Esophagus muscularis mucosa (tissue), 4 donors: Measurements from ENCODE around the gene CNNM4. TPM values are rescaled to one million over a fixed set of nuclear protein-coding genes. Genes with fewer than 3 reads are reported as not detected.

Experiments
- DNase-seq: peaks from one replicate; pipeline ENCODE4 v3.0.0-alpha.2; 2017; ENCODE audit errors: extremely low spot score
- H3K27ac ChIP-seq, 4 donors: fragments of 200-600 bp; sonication (generic); replicated peaks in 1 of 4; 1 replicate in 3 of 4; 2 replicates in 1 of 4; pipeline ENCODE4 v1.5.1; 2016 to 2019; ENCODE audit warnings: mild to moderate bottlenecking in 1 of 4
- H3K27me3 ChIP-seq, 4 donors: fragments of 200-600 bp; sonication (generic); one replicate each; pipeline versions ENCODE4 v1.5.1 to v1.6.0; 2016 to 2019
- H3K36me3 ChIP-seq, 4 donors: fragments of 200-600 bp; sonication (generic); one replicate each; pipeline ENCODE4 v1.5.1; 2016 to 2019
- H3K4me1 ChIP-seq, 4 donors: fragments of 200-600 bp; sonication (generic); one replicate each; pipeline ENCODE4 v1.5.1; 2016 to 2019
- H3K4me3 ChIP-seq, 4 donors: fragments of 200-600 bp; sonication (generic); 1 replicate in 2 of 4; 2 replicates in 2 of 4; pipeline ENCODE4 v1.5.1; 2016 to 2019; ENCODE audit warnings: mild to moderate bottlenecking in 4 of 4, moderate library complexity in 1 of 4
- H3K9me3 ChIP-seq, 4 donors: fragments of 200-600 bp; sonication (generic); 1 replicate in 3 of 4; 2 replicates in 1 of 4; pipeline ENCODE4 v1.5.1; 2016 to 2019
- CTCF ChIP-seq, 3 experiments: fragments of 200-600 bp in 2 of 3; fragments of 450-650 bp in 1 of 3; sonication (generic) in 2 of 3; IDR thresholded peaks; one replicate each; pipeline ENCODE4 v1.5.1; 2017 to 2019; ENCODE audit warnings: antibody characterized with exemption in 3 of 3, mild to moderate bottlenecking in 2 of 3, moderate library complexity in 1 of 3
- EP300 ChIP-seq: sonication (generic); formaldehyde crosslinking; IDR thresholded peaks from one replicate; pipeline ENCODE4 v1.6.1; 2017; ENCODE audit warnings: antibody characterized with exemption
- POLR2A ChIP-seq: fragments of 450-650 bp; IDR thresholded peaks from one replicate; pipeline ENCODE4 v1.6.1; 2017; ENCODE audit warnings: antibody characterized with exemption, moderate library complexity, mild to moderate bottlenecking, low read depth
- POLR2AphosphoS5 ChIP-seq, 2 donors: sonication (generic); formaldehyde crosslinking; IDR thresholded peaks; one replicate each; pipeline ENCODE4 v1.6.1; 2017; ENCODE audit warnings: antibody characterized with exemption in 2 of 2
- WGBS: methylation state at CpG from one replicate; pipeline ENCODE4 v1.1.5; 2018; 5-methylcytosine and 5-hydroxymethylcytosine counted together
- intact Hi-C: fragments of 100-400 bp; cut with DNase I; formaldehyde crosslinking; loops from one replicate; pipeline ENCODE4 v1.15.1; 2023
- total RNA-seq, 4 donors: library from RNA; depleted of rRNA; stranded (reverse); fragments of >200 nt; gene quantifications; one replicate each; pipeline versions ENCODE4 v1.1.0 to v1.2.1, GENCODE V29; 2016

The CNNM4 gene
- total RNA-seq, 4 donors from 2014 or later = 3.3 to 7.5 (median 5.3) TPM

- H3K9me3 ChIP-seq = no peaks in the 10 kb centered on the region
- no peaks in the 10 kb centered on the region for H3K36me3 ChIP-seq
- no peaks in the 10 kb centered on the region for H3K27me3 ChIP-seq
- intact Hi-C loops = no loop called here
- TF ChIP-seq POLR2AphosphoS5 (IDR thresholded peaks at IDR 0.05) (no peak), POLR2A (no peak), CTCF (IDR thresholded peaks at IDR 0.05) (no peak), EP300 (no peak)
- no peak for DNase-seq
- no peak overlapping the region for H3K4me3 ChIP-seq
- peaks cover 0 to 8% (median 0%) of the 10 kb centered on the region in 4 donors for H3K4me1 ChIP-seq
- no peak overlapping the region for H3K27ac ChIP-seq
- 56% methylated on average over 6 of the region's 6 CpGs for WGBS
Observed at GRCh38 chr2:96747061-96747617, 13.6 kb upstream of the CNNM4 start.

- no peak for DNase-seq
- Histone ChIP-seq H3K36me3 (no peaks in the 10 kb centered on the region), H3K27me3 (no peaks in the 10 kb centered on the region), H3K4me1 (peaks cover 0 to 8% (median 0%) of the 10 kb centered on the region in 4 donors), H3K27ac (no peak overlapping the region), H3K9me3 (no peaks in the 10 kb centered on the region), H3K4me3 (no peak overlapping the region)
- intact Hi-C loops = no loop called here
- WGBS = 88% methylated on average over 9 of the region's 9 CpGs
- no peak for TF ChIP-seq EP300
- TF ChIP-seq CTCF (IDR thresholded peaks at IDR 0.05) = no peak
- no peak for TF ChIP-seq POLR2A
- no peak for TF ChIP-seq POLR2AphosphoS5 (IDR thresholded peaks at IDR 0.05)
Observed at GRCh38 chr2:96751800-96752199, 8.9 kb upstream of the CNNM4 start.

DNA sequence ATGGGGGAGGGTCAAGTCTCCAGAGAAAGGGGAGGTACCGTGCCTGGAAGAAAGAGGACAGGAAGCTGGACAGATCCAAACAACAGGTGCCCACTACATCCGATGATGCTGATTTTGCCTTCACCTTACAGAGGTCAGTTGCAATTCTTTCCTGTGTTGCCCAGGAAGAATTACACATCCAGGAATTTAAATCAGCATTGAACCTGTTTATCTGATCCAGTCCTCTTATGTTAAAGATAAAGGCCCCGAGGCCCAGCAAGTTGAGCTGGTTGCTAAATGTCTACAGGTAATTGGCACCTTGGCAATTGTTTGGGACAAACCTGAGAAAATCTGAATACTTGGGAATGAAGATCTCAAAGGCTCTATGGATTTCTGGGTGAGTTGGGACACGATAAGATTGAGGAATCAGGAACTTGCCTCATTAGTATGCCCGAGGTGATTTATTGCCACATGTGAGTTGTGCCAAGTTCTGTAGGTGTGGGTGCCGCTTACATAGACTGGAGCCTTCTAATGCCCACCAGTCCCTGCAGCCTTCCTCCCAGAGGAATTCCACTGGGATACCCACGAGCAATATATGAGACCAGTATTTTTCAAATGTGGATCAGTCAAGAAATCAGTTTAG lies 6.9 kb upstream of the CNNM4 start:
- H3K4me1 ChIP-seq = no peaks in the 10 kb centered on the region
- H3K27ac ChIP-seq = no peak overlapping the region
- TF ChIP-seq POLR2AphosphoS5 (IDR thresholded peaks at IDR 0.05) = no peak
- no peak for TF ChIP-seq EP300
- TF ChIP-seq POLR2A = no peak
- TF ChIP-seq CTCF (IDR thresholded peaks at IDR 0.05) = no peak
- H3K27me3 ChIP-seq = no peaks in the 10 kb centered on the region
- no peak overlapping the region for H3K4me3 ChIP-seq
- H3K36me3 ChIP-seq = no peaks in the 10 kb centered on the region
- no peak for DNase-seq
- no peaks in the 10 kb centered on the region for H3K9me3 ChIP-seq
- intact Hi-C loops = no loop called here
- WGBS = 73% methylated on average over 7 of the region's 7 CpGs

DNA sequence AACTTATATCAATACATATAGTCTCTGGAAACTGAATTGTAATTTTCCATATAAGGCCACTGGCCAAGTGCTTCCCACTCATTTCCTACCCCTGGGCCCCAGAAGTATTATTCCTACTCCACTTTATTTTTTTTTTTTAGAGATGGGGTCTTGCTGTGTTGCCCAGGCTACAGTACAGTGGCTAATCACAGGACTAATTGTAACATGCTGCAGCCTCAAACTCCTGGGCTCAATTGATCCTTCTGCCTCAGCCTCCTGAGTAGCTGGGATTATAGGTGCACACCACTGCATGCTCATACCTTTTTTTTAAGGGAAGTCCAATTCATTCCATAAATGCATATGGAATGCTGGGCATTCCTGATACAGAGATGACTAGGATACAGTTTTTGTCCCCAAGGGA lies 6.4 kb upstream of the CNNM4 start:
- no peak for DNase-seq
- TF ChIP-seq EP300 (no peak), POLR2A (no peak), CTCF (IDR thresholded peaks at IDR 0.05) (no peak), POLR2AphosphoS5 (IDR thresholded peaks at IDR 0.05) (no peak)
- Histone ChIP-seq H3K27me3 (no peaks in the 10 kb centered on the region), H3K27ac (no peak overlapping the region), H3K36me3 (no peaks in the 10 kb centered on the region), H3K4me3 (no peak overlapping the region), H3K9me3 (no peaks in the 10 kb centered on the region), H3K4me1 (no peaks in the 10 kb centered on the region)
- intact Hi-C loops = no loop called here
